Immature natural killer cell (primary cell): Measurements from ENCODE around the gene RFX6. TPM values are rescaled to one million over a fixed set of nuclear protein-coding genes. Genes with fewer than 3 reads are reported as not detected.

Experiments
- DNase-seq, 3 donors: peaks; one replicate each; pipeline ENCODE4 v3.0.0; 2022; ENCODE audit warnings: mixed read lengths in 1 of 3
- H3K27ac Mint-ChIP-seq, 6 donors: one replicate each; pipeline ENCODE4 v1.8.0; 2020; ENCODE audit warnings: mixed read lengths in 6 of 6, mild to moderate bottlenecking in 5 of 6, inconsistent platforms in 4 of 6, moderate library complexity in 3 of 6
- H3K27me3 Mint-ChIP-seq, 3 donors: one replicate each; pipeline ENCODE4 v1.8.0; 2020 to 2021; ENCODE audit warnings: low read depth in 3 of 3, mild to moderate bottlenecking in 3 of 3, mixed read lengths in 3 of 3, moderate library complexity in 3 of 3, inconsistent platforms in 1 of 3
- H3K36me3 Mint-ChIP-seq, 3 donors: one replicate each; pipeline ENCODE4 v1.8.0; 2020; ENCODE audit warnings: mixed read lengths in 3 of 3, inconsistent platforms in 2 of 3, mild to moderate bottlenecking in 2 of 3
- H3K4me1 Mint-ChIP-seq, 2 donors: one replicate each; pipeline ENCODE4 v1.8.0; 2020; ENCODE audit warnings: inconsistent platforms in 2 of 2, mild to moderate bottlenecking in 2 of 2, mixed read lengths in 2 of 2, moderate library complexity in 1 of 2
- H3K4me3 Mint-ChIP-seq, 5 donors: one replicate each; pipeline ENCODE4 v1.8.0; 2020; ENCODE audit warnings: mild to moderate bottlenecking in 5 of 5, mixed read lengths in 5 of 5, inconsistent platforms in 3 of 5, moderate library complexity in 3 of 5
- H3K9me3 Mint-ChIP-seq, 6 donors: one replicate each; pipeline ENCODE4 v1.8.0; 2020; ENCODE audit warnings: mild to moderate bottlenecking in 6 of 6, mixed read lengths in 6 of 6, inconsistent platforms in 4 of 6, moderate library complexity in 3 of 6
- polyA plus RNA-seq, 3 donors: library from polyadenylated mRNA; unstranded; fragments of 300-500 nt; fragmentation: Illumina TruSeq; gene quantifications; one replicate each; pipeline ENCODE4 v1.2.3, GENCODE V29; 2021

Gene RFX6
- polyA plus RNA-seq, 3 donors from 2014 or later = not detected

DNA sequence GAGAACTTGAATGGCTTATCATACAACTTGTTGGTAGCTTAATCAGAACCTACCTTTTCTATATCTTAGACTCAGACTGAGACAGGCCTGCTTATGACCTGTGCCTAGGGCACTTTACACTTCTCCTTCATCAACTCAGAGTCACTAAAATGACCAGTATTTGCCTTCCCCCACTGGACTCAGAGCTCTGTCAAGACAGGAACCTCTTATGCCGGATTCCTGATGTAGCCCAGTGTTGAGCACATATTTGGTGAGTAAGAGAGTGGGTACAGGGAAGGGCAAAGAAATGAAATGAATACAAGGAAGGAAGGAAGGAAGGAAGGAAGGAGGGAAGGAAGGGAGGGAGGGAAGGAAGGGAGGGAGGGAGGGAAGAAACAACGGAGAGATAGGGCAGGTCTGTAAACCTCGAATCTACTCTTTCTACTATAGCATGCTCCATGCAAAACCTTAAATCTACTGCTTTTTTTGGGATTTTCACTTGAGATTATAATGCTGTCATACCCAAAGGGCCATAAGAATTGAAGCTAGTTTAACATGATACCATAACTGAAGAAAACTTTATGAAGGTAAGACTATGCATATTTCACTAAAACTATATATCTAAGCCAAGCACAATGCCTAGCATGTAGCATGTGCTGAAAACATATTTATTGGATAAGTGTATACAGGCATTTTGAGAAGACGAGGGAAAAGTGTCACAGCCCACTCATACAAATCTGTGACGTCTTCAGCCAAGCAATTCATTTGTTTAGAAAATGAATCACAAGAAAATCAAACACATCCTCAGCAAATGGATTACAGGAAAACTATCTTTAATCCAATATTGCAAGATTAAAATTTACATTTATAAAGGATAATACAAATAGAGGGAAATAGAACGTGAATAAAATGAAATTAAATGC lies 89.9 kb downstream of the RFX6 start:
- no peak overlapping the region for H3K4me3 Mint-ChIP-seq
- no peaks in the 10 kb centered on the region for H3K4me1 Mint-ChIP-seq
- no peaks in the 10 kb centered on the region for H3K36me3 Mint-ChIP-seq
- H3K9me3 Mint-ChIP-seq = peaks cover 0 to 6% (median 3%) of the 10 kb centered on the region in 6 donors
- H3K27ac Mint-ChIP-seq = no peak overlapping the region
- H3K27me3 Mint-ChIP-seq = peaks cover 0 to 5% (median 1%) of the 10 kb centered on the region in 3 donors
- DNase-seq = no peak

DNA sequence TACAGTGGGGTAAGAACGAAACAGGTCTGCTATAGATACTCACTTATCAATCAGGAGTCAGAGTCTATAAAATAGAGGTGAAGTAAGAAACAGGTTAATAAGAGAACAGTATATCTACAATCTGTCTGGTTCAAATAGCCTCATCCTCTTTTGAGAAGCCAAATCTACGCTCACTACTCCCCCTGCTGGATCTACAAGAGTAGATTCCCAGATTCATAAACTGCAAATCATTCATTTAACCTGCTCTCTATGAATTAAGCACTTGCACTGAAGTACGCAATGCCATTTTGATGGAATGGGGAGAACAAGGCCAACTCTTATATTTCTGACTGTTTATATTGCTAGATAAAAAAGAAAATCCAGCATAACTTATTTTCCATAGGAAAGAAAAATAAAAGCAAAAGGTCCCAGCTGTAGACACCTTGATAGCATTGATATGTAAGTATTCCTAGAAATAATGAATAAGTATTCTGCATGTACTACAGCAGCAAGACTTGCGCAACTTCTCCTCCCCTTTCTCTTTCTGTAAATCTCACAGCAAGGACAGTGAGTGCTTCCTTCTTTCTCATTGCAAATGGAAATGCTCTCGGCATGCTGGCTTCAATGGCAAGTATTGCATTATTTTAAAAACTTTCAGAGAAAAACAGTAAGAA lies 92.3 kb downstream of the RFX6 start:
- Mint-ChIP-seq H3K27ac (no peak overlapping the region), H3K4me1 (no peaks in the 10 kb centered on the region), H3K4me3 (no peak overlapping the region), H3K27me3 (peaks cover 0 to 1% (median 0%) of the 10 kb centered on the region in 3 donors), H3K36me3 (no peaks in the 10 kb centered on the region), H3K9me3 (no peaks in the 10 kb centered on the region)
- no peak for DNase-seq

DNA sequence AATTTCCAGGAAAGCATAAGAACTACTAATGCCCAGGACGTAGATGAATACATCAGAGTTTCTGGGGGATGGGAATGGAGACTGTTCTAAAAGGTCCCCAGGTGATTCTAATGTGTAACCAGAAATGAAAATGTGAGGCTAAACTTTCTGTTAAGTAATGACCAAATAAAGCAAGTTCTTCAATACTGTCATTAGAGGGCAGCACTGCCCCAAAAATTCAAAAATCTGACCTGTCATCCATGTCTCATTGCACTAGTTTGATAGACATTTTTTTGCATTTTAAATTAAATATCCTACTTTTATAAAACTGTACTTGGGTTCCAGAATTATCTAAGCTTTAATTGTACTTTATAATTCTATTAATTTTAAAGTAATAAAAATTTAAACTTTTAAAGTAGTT lies 94.9 kb downstream of the RFX6 start:
- DNase-seq = peak in 1 of 3 donors; percentile 1
- Mint-ChIP-seq H3K4me1 (no peaks in the 10 kb centered on the region), H3K27me3 (no peaks in the 10 kb centered on the region), H3K36me3 (no peaks in the 10 kb centered on the region), H3K4me3 (no peak overlapping the region), H3K9me3 (no peaks in the 10 kb centered on the region), H3K27ac (no peak overlapping the region)

DNA sequence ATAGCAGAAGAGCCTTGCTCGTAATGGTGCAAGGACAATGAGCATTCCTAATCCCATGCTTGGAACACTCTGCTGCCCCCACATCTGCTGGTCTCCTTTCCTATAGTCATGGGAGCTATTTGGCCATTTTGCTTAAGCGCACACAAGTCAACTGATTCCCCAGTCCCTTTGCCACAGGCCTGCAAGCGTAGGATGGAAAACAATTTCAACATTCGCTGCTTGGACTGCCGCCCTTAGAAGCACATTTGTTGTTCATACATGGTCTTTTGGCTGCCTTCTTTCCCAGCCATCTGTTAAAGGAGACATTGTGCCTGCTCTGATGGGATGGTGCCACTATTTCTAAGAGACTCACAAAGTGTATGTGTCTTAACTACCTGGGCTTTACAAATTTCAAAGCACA lies 96.9 kb downstream of the RFX6 start:
- no peaks in the 10 kb centered on the region for H3K9me3 Mint-ChIP-seq
- no peak for DNase-seq
- no peak overlapping the region for H3K4me3 Mint-ChIP-seq
- no peaks in the 10 kb centered on the region for H3K4me1 Mint-ChIP-seq
- no peak overlapping the region for H3K27ac Mint-ChIP-seq
- no peaks in the 10 kb centered on the region for H3K27me3 Mint-ChIP-seq
- H3K36me3 Mint-ChIP-seq = no peaks in the 10 kb centered on the region

DNA sequence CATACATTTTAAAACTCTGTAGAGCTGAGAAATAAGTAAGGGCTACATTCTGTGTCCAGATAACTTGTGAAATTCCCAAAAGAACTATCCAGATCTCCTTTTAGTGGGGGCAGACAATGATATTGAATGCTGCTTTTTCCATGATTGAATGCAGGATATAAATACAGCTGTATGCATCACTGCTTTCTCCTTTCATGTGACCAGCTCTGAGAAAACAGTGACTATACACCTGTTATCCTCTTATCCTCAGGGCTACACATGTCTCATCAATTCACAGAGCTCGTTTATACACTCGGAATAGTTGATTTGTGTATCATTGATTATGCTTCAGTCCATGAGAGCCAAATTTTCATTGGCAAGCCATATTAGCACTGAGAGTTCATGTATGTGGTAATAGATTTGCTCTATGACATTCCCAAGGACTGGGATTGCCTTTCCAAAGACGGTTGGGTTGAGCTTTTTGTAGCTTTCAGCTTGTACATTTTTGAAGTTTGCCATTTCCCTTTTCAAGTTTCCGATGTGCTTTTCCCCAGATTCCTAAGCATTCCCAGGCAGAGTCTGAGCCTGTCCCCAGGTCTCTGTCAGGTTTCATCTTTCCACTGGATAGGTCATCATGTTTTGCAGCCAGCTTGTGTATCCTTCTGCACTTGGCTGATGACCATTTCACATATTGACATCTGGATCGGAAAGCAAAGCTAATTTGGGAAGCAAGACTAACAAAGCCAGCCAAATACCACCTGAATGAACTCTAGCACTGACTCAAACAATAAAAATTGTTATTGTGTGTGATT lies 97.7 kb downstream of the RFX6 start:
- no peak for DNase-seq
- Mint-ChIP-seq H3K27ac (no peak overlapping the region), H3K9me3 (no peaks in the 10 kb centered on the region)

DNA sequence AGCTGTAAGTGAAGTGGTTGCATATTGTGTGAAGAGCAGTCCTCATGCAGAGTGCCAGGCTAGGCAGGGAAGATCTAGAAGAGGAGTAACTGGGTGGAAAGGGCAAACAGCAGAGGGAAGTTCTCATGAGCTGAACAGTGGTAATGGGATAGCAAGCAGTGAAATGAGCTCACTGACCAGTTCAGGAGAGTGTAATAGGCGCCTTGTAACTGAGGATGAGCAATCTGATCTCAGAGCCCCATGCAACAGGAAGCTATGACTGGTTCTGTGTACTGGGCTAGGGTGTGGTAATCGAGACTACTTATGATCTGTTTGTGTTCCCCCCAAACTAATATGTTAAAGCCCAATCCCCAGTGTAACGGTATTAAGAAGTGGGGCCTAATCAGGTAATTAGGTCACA lies 98.6 kb downstream of the RFX6 start:
- Mint-ChIP-seq H3K36me3 (no peaks in the 10 kb centered on the region), H3K9me3 (no peaks in the 10 kb centered on the region), H3K4me3 (no peak overlapping the region), H3K4me1 (no peaks in the 10 kb centered on the region), H3K27me3 (no peaks in the 10 kb centered on the region), H3K27ac (no peak overlapping the region)
- no peak for DNase-seq

More for the DNA sequence above, 97.7 kb downstream of the RFX6 start:
- Mint-ChIP-seq H3K36me3 (no peaks in the 10 kb centered on the region), H3K4me3 (no peak overlapping the region), H3K4me1 (no peaks in the 10 kb centered on the region), H3K27me3 (no peaks in the 10 kb centered on the region)

DNA sequence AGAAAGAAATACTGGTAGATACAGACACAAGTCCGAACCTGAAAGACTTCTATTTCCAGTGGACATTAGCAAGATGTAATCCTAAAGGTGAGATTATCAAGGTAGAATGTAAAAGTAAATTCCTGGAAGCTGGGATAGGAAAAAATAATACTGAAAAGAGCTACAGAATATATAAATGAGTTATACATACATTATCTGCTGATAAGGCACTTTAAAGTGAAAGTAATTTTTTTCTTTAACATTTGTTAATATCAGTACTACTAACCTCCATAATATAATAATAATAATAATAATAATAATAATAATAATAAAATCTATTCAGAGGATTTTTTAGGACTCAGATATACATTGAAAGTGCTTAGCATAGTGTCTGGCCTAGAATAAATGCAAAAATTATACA lies 102.5 kb downstream of the RFX6 start:
- DNase-seq = no peak
- no peak overlapping the region for H3K4me3 Mint-ChIP-seq
- H3K27me3 Mint-ChIP-seq = no peaks in the 10 kb centered on the region
- H3K36me3 Mint-ChIP-seq = peaks cover 0 to 3% (median 0%) of the 10 kb centered on the region in 3 donors
- H3K27ac Mint-ChIP-seq = no peak overlapping the region
- H3K4me1 Mint-ChIP-seq = no peaks in the 10 kb centered on the region
- peaks cover 0 to 11% (median 4%) of the 10 kb centered on the region in 6 donors for H3K9me3 Mint-ChIP-seq

Other genes starting within 250 kb of the RFX6 start
- gene ZUP1, start 208.5 kb upstream of the RFX6 start, polyA plus RNA-seq = 1 to 10 TPM; 4.2 to 8.5 (median 4.6) TPM
- 10 to 100 TPM in 1 of 3 donors, 1 to 10 TPM in 2; 5.7 to 19.0 (median 8.4) TPM for gene KPNA5, start 196.0 kb upstream of the RFX6 start, polyA plus RNA-seq
- gene FAM162B, start 111.5 kb upstream of the RFX6 start, polyA plus RNA-seq = not detected
- not detected for gene GPRC6A, start 48.2 kb upstream of the RFX6 start, polyA plus RNA-seq